ENCODE data around the gene LRP4.

Gene LRP4

GRCh38 chr11:46845440-46845739, 73.0 kb downstream of the LRP4 start:
- no peak for DNase-seq

- no peak for DNase-seq
These were observed 78.2 kb downstream of the LRP4 start for GRCh38 chr11:46840116-46840515.

- no peak for DNase-seq
These were observed 79.8 kb downstream of the LRP4 start for GRCh38 chr11:46838501-46838900.

- no peak for DNase-seq
These were observed 80.5 kb downstream of the LRP4 start for GRCh38 chr11:46837860-46838259.

GRCh38 chr11:46836870-46837269, 81.5 kb downstream of the LRP4 start:
- DNase-seq: no peak

GRCh38 chr11:46836431-46836830, 81.9 kb downstream of the LRP4 start:
- no peak for DNase-seq

- DNase-seq: no peak
These were observed 82.5 kb downstream of the LRP4 start for GRCh38 chr11:46835897-46836296.

- no peak for DNase-seq
These were observed 83.5 kb downstream of the LRP4 start for GRCh38 chr11:46834821-46835220.

- no peak for DNase-seq
These were observed 85.7 kb downstream of the LRP4 start for GRCh38 chr11:46832511-46833214.

GRCh38 chr11:46827995-46828394, 90.4 kb downstream of the LRP4 start:
- DNase-seq: peak; percentile 2

GRCh38 chr11:46826310-46827044, 91.9 kb downstream of the LRP4 start:
- DNase-seq: peak; percentile 69

GRCh38 chr11:46808799-46809431, 109.4 kb downstream of the LRP4 start:
- DNase-seq: peak; percentile 47

Data from fibroblast of upper back skin (primary cell).